ENCODE measurements around the gene ZSCAN2. TPM values are rescaled to one million over a fixed set of nuclear protein-coding genes. Genes with fewer than 3 reads are reported as not detected.

Gene ZSCAN2
- total RNA-seq, 4 donors from 2014 or later, result 0.59 to 30.0 (median 5.3) TPM

GRCh38 chr15:84606653-84607120, 5.9 kb downstream of the ZSCAN2 start:
- no peak overlapping the region for H3K27ac ChIP-seq
- no peak overlapping the region for H3K4me3 ChIP-seq
- H3K27me3 ChIP-seq, result no peaks in the 10 kb centered on the region
- DNase-seq, result no peak
- TF ChIP-seq CTCF (IDR thresholded peaks at IDR 0.05) (no peak), POLR2A (IDR thresholded peaks at IDR 0.05) (no peak)
- no peaks in the 10 kb centered on the region for H3K4me1 ChIP-seq
- intact Hi-C loops (cut with DNase I; ENCODE audit: low total_unique reads), result loop anchor here (10.0 kb wide), 1 partner anchor 48 kb away; the partner anchor contains the start of genes NMB and WDR73
- H3K9me3 ChIP-seq, result no peaks in the 10 kb centered on the region
- H3K36me3 ChIP-seq, result no peaks in the 10 kb centered on the region

- Histone ChIP-seq H3K4me3 (no peak overlapping the region), H3K36me3 (no peaks in the 10 kb centered on the region), H3K4me1 (no peaks in the 10 kb centered on the region), H3K27me3 (no peaks in the 10 kb centered on the region), H3K27ac (no peak overlapping the region), H3K9me3 (no peaks in the 10 kb centered on the region)
- no peak for DNase-seq
- no peak for TF ChIP-seq POLR2A (IDR thresholded peaks at IDR 0.05)
- intact Hi-C loops (cut with DNase I; ENCODE audit: low total_unique reads), result loop anchor here (10.0 kb wide), 1 partner anchor 46 kb away; the partner anchor contains the start of genes NMB and WDR73
These were observed 8.0 kb downstream of the ZSCAN2 start for GRCh38 chr15:84608707-84609284.

DNA sequence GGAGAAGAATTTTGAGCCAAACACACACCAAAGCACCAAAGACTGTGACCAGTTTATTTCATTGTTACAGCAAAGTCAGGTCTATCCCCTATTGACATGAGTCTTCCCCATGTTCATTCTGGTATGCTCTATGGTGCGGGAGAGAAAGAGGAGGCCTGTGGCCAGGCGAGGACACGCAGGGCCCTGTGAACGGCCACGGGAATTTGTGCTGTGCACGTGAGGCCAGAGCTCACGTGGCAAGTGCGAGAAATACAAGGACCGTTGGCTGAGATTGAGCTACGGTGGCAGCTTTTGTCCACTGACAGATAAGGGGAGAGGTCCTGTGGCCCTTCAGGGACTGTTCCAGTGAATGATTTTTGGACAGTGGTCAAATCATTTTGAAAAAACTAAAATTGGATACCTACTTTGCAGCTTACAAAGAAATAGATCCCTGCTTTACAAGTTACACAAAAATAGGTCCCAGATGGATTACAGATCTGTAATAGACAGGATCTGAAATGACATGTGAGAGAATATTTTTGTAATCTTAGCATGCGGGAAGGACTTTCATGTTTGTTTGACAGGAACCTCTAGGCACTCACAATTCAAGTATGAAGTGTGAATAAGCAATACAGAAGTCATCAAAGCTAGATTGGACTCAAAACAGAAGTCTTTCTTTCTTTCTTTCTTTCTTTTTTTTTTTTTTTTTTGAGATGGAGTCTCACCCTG, 9.2 kb downstream of the ZSCAN2 start:
- Histone ChIP-seq H3K9me3 (no peaks in the 10 kb centered on the region), H3K27me3 (no peaks in the 10 kb centered on the region), H3K27ac (no peak overlapping the region), H3K36me3 (no peaks in the 10 kb centered on the region), H3K4me1 (no peaks in the 10 kb centered on the region), H3K4me3 (no peak overlapping the region)
- intact Hi-C loops (cut with DNase I; ENCODE audit: low total_unique reads), result loop anchor here (10.0 kb wide), 1 partner anchor 45 kb away; the partner anchor contains the start of genes NMB and WDR73
- TF ChIP-seq CTCF (IDR thresholded peaks at IDR 0.05), result no peak
- no peak for TF ChIP-seq POLR2A (IDR thresholded peaks at IDR 0.05)
- DNase-seq, result no peak

DNA sequence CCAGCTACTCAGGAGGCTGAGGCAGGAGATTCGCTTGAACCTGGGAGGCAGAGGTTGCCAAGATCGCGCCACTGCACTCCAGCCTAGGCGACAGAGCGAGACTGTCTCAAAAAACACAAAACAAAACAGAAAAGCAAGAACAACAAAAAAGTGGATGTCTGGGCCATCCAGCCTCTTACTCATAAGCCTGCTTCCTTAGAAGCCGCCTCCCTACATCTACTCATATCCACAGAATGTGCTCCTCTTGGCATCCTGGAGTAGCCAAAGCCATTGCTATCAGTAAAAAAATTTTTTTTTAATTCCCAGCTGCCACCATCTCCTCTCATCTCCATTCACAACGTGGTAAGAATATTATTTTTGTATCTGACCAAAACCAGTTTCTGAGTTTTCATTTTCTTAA, 10.8 kb downstream of the ZSCAN2 start:
- no peak for DNase-seq
- Histone ChIP-seq H3K9me3 (no peaks in the 10 kb centered on the region), H3K27ac (no peak overlapping the region), H3K4me1 (no peaks in the 10 kb centered on the region), H3K4me3 (no peak overlapping the region), H3K36me3 (no peaks in the 10 kb centered on the region), H3K27me3 (no peaks in the 10 kb centered on the region)
- intact Hi-C loops (cut with DNase I; ENCODE audit: low total_unique reads), result no loop called here
- TF ChIP-seq CTCF (IDR thresholded peaks at IDR 0.05), result no peak
- TF ChIP-seq POLR2A (IDR thresholded peaks at IDR 0.05), result no peak

DNA sequence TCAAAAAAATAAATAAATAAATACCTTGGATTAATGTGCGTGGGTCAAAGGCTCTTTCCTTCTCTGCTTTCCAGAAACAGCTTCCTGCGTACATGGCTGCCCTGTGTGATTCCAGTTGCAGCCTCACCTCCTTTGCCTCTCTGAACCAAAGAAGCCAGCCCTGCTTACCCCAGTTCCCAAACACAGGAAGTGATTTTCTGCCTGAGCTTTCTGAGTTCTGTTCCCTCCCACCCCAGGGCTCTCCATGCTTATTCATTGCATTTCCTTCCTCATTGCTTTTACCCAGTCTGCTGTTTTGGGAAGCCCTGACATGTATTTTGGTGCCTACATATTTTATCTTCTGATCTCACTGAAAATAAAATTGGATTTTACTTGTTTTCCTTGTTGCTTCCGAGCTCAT, 15.4 kb downstream of the ZSCAN2 start:
- Histone ChIP-seq H3K27me3 (no peaks in the 10 kb centered on the region), H3K4me1 (no peaks in the 10 kb centered on the region), H3K36me3 (no peaks in the 10 kb centered on the region), H3K9me3 (peaks cover 0 to 7% of the 10 kb centered on the region in 2 donors), H3K4me3 (no peak overlapping the region), H3K27ac (no peak overlapping the region)
- TF ChIP-seq CTCF (IDR thresholded peaks at IDR 0.05) (no peak), POLR2A (IDR thresholded peaks at IDR 0.05) (no peak)
- intact Hi-C loops (cut with DNase I; ENCODE audit: low total_unique reads), result no loop called here
- DNase-seq, result no peak

Data from uterus (tissue), 4 donors.